ENCODE measurements around the gene PPIB.

Gene PPIB

DNA sequence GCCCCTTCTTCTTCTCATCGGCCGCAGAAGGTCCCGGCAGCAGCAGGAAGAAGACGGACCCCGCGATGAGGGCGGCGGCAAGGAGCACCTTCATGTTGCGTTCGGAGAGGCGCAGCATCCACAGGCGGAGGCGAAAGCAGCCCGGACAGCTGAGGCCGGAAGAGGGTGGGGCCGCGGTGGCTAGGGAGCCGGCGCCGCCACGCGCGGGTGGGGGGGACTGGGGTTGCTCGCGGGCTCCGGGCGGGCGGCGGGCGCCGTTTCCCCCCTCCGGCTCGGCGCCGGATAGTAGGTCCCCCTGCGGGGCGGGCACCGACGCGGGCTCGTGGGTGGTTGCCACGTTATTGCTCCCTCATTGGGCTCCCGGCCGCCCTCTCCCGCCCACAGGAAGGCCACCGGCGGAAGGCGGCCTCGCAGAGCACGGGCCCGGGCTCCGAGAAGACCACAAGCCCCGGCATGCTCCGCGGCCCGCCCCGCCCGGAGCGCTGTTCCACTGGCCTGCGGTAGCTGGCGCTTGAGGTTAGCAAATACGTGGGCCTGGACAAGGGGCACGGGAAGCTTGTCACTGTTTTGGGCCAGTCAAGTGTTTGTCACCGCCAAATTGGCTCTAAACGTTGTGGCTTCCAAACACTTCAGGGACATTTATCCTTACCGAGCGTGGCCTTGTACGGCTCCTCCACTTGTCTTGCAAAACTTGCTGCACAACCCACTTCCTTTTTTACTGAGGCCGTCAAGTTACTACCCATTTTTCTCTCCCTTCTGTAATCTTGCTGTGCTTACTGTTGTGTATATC lies at the start of gene PPIB:
Gene PPIB (minus strand): TSS at position 154 of the 790 bp plus-strand sequence. CDS start 36 bp downstream, at position 118.
- peak; percentile 97 for DNase-seq (ENCODE audit: low spot score)
- TF ChIP-seq, protein P1, sequence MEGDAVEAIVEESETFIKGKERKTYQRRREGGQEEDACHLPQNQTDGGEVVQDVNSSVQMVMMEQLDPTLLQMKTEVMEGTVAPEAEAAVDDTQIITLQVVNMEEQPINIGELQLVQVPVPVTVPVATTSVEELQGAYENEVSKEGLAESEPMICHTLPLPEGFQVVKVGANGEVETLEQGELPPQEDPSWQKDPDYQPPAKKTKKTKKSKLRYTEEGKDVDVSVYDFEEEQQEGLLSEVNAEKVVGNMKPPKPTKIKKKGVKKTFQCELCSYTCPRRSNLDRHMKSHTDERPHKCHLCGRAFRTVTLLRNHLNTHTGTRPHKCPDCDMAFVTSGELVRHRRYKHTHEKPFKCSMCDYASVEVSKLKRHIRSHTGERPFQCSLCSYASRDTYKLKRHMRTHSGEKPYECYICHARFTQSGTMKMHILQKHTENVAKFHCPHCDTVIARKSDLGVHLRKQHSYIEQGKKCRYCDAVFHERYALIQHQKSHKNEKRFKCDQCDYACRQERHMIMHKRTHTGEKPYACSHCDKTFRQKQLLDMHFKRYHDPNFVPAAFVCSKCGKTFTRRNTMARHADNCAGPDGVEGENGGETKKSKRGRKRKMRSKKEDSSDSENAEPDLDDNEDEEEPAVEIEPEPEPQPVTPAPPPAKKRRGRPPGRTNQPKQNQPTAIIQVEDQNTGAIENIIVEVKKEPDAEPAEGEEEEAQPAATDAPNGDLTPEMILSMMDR (IDR thresholded peaks at IDR 0.05): no peak
- Histone ChIP-seq H3K4me3 (peak within 1 kb of the TSS; percentile 92), H3K27ac (peak within 1 kb of the TSS; percentile 55 to 90)

DNA sequence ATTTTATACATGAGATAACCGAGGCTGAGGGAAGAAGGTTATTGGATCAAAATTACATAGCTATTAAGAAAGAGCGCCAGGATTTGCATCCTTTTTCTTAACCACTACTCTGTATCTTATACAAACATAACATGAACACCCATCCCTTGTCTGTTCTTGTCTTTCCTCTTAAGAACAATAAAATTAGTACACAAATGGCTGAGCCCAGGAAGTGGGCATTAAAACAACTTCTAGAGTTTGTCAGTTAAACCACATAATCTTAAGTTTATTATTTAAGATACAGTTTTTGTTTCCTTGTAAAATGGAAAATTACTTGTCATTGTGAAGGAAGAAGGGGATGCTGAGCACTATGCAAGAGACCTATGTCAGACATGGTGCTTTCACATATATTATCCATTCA lies 48.9 kb upstream of the PPIB start:
- H3K4me3 ChIP-seq: no peak overlapping the region
- DNase-seq (ENCODE audit: low spot score): no peak
- TF ChIP-seq, protein P1 (IDR thresholded peaks at IDR 0.05): no peak
- no peak overlapping the region for H3K27ac ChIP-seq

DNA sequence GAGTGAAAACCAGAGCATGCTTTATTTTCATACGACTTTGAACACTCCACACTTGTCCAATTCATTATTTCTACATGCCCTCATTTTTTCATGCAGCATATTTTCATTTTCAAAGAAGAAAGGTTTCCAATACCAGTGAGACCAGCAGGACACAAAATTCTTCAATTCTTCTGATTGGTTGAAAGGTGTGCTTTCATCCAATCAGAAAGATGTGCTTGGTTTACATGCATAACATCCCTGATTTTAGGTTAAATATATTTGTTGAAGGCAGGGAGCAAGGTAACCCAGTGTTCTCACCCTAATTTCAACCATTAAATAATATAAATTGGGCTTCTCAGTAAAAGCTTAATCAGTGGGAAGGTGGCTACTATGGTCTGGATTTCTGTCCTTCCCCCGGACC lies 47.5 kb upstream of the PPIB start:
- H3K27ac ChIP-seq: no peak overlapping the region
- TF ChIP-seq, protein P1 (IDR thresholded peaks at IDR 0.05): no peak

DNA sequence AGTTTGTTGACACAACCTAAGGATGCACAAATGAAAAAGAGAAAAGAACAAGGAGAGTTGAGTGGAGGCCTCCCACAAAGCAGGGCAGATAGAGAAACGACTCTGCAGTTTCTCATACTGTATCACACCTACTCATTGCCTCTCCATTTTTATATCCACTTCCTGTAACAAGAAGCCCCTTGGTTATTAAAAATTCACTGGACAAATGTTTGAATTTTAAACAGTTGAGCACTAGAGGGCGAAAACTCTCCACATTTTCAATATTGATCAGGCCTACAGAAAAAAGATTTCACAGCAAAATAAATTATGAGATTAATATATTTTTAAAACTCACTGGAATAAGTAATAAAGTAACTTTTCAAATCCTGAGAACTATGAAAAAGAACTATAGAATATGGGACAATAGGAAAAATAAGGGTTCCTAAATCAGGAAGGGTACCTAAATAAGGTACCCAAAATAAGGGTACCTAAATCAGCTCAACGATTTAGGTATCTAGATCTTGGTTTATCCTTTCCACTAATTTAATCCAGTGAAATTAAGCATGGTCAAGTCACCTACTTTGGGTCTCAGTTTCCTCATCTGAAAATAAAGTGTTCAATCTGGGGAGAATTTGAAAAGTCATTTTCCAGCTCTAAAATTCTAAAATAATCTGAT lies 47.0 kb upstream of the PPIB start:
- Histone ChIP-seq H3K27ac (no peak overlapping the region), H3K4me3 (no peak overlapping the region)
- no peak for DNase-seq (ENCODE audit: low spot score)
- TF ChIP-seq, protein P1 (IDR thresholded peaks at IDR 0.05): peak; percentile 13

More for the DNA sequence above, 47.5 kb upstream of the PPIB start:
- H3K4me3 ChIP-seq: no peak overlapping the region
- no peak for DNase-seq (ENCODE audit: low spot score)

DNA sequence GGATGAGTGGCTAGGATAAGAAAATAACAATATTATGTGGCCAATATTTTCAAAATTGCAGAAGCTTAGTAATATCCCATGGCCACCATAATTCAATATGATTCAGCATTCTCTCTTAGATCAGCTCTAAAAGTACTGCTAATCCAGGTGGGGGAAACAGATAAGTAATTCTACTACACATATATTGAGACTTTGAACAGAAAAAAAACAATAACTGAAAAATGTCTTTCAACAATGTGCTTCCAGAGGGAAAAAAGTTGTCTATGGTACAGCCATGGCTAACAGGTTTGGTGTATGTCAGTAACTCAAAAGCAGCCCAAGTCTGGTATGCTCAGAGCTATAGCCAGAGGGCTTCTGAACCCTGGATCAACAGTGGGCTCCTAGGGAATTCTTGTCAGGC lies 42.4 kb upstream of the PPIB start:
- Histone ChIP-seq H3K27ac (no peak overlapping the region), H3K4me3 (no peak overlapping the region)
- TF ChIP-seq, protein P1 (IDR thresholded peaks at IDR 0.05): no peak
- no peak for DNase-seq (ENCODE audit: low spot score)

DNA sequence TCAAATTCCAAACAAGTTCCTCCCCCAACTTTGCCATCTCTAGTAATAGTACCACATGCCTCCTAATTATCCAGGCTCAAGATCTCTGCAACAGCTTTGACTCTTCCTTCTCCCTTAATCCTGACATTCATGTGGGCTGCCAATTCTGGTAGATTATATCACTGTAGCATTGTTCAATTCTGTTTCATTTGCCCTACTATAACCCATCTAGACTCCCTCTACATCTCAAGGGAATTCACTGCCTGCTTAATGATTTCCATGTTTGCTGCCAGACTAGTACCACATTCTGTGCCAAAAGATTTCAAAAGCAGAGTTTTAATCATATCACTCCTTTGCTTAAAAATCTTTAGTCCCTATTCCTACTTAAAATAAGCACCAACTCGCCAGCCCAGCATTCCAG lies 34.6 kb upstream of the PPIB start:
- DNase-seq (ENCODE audit: low spot score): no peak
- no peak overlapping the region for H3K27ac ChIP-seq
- TF ChIP-seq, protein P1 (IDR thresholded peaks at IDR 0.05): no peak

DNA sequence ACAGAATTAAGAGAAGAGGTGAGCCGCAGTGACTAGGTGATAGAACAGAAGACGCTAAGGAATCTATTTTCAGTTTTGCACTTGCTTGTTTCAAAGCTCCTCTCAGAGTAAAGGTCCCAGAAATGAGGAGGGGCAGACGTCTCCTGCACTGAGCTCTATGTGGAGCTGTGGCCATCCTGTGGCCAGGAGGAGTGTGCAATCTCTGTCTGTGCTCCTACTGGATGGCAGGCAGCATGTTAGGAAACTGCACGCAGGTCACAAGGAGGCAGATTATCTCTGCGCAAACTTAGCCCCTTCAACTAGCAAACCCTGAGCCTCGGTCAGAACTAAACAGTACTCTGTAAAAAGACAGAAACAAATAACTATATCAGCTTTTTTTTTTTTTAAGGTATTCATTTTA lies 31.1 kb upstream of the PPIB start:
- TF ChIP-seq, protein P1 (IDR thresholded peaks at IDR 0.05): no peak
- DNase-seq (ENCODE audit: low spot score): no peak
- H3K27ac ChIP-seq: no peak overlapping the region
- H3K4me3 ChIP-seq: no peak overlapping the region

More for the DNA sequence above, 34.6 kb upstream of the PPIB start:
- H3K4me3 ChIP-seq: no peak overlapping the region
